GM12801 (cell line): Measurements from ENCODE around the gene TGIF2.

Source experiments
- CTCF ChIP-seq: IDR thresholded peaks from one replicate; pipeline ENCODE4 v1.5.1; 2011; ENCODE audit warnings: control low read depth; ENCODE audit not compliant: insufficient read length; ENCODE audit errors: extremely low read depth

TGIF2 gene

GRCh38 chr20:36532388-36532787 lies 41.0 kb upstream of the TGIF2 start:
- no peak for TF ChIP-seq CTCF

- no peak for TF ChIP-seq CTCF
These were observed 40.6 kb upstream of the TGIF2 start for GRCh38 chr20:36532822-36533221.

GRCh38 chr20:36538026-36538722 lies 35.2 kb upstream of the TGIF2 start:
- no peak for TF ChIP-seq CTCF

GRCh38 chr20:36540551-36541211 lies 32.7 kb upstream of the TGIF2 start:
- TF ChIP-seq CTCF, result no peak

GRCh38 chr20:36541227-36541767 lies 32.1 kb upstream of the TGIF2 start, which contains the start of gene MYL9:
MYL9 (plus strand) TSS chr20:36541519; CDS start chr20:36544885, 3,366 bp downstream.
- no peak for TF ChIP-seq CTCF

GRCh38 chr20:36541768-36542488 lies 31.5 kb upstream of the TGIF2 start:
- TF ChIP-seq CTCF, result no peak

- no peak for TF ChIP-seq CTCF
These were observed 30.7 kb upstream of the TGIF2 start for GRCh38 chr20:36542516-36543183.
